ENCODE results near the gene CAMK1D.
"Not testable (repeated sequence)": the region's sequence is repeated elsewhere in the genome, so short reads cannot be mapped to it uniquely, and the experiment has no call there.

Gene CAMK1D

DNA sequence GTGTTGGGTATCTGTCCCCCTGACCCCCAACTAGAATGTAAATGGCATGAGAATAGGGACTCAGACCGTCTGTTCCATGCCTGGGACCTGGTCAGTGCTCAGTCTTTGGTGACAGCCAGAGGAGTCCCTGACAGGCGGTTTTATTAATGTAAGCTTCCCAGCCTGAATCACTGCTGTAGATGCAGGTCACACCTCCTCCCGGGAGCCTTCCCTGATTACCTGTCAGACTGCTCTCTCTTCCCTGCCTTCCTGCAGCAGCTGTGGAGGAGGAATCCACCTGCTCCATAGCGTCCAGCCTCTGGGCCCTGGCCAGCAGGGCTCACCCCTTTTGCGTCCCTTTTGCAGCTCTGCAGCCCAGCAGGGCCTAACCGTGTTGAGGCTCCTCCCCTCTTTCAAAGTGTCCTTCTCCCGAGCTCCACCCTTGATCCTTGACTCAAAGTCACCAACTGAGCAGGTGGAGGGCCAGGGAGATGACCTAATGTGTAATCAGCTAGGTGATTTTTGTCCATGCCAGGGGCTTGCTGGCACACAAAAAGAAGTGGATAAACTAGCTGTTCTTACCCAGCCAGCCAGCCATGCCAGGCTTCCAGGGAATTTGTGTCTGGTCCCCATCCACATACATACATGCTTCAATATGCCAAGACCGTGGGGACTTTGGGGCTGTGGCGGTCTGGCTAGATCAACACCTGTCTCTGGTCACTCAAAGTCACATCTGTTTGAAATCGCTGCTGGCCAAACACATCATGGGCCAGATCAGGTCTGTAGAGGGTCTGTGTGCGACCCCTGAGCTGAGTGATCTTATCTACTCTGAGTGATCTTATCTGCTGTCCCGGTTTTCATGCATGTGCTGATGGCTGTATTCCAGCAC, 457.1 kb downstream of the CAMK1D start:
- no peak for DNase-seq (ENCODE audit: low read depth in 2 of 2, low spot score in 1 of 2)

DNA sequence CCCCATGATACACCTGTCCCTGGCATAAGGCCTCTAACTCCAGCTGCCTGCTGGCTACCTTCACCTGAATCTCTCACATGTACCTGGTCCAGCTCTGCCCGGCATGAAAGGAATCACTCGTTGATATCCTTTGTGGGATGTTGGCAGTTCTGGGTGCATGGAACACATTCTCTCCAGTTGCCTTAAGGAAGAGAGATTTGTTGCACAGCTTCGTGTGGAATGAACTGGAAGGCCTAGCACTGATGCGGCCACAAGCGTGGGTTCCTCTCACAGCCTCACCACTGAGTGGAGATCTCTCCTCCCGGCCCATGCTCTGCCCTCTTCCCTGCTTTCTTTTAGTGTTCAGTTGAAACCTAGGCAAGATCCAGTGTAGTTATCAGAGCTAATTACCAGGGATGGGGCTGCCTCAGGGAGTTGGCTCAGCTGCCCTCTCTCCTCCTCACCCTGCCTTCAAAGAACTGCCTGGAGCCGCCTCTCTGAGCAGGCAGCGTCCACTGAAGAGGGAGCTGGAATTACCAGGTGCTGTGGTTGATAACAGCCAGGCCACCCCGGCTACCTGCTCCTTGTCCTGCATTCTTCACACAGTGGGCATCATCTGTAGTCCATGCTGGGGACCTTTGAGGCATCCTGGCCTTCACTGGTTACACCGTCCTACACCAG, 457.9 kb downstream of the CAMK1D start:
- DNase-seq (ENCODE audit: low read depth in 2 of 2, low spot score in 1 of 2), result no peak

DNA sequence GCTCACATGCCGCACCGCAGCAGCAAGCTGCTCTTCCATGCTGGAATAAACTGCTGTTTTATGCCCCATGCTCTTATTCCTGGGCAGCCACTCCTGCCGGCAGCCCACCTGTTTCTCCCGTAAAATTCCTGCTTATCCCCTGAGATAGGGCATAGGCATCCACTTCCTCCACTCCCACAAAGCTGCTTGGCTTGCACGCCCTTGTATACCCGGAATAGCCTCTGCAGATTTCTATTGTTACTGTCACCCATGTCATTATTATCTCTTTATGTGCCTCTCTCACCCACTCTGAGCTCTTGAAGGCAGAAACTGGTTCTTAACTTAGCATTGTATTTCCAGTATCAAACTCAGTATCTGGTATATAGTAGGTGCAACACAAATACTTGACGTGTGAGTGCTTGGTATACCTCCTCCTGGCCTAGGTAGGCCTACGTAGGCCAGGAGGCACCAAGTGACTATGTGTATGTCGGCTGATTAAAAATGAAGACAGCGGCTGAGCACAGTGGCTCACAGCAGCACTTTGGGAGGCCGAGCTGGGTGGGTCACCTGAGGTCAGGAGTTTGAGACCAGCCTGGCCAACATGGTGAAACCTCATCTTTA, 458.8 kb downstream of the CAMK1D start:
- no peak for DNase-seq (ENCODE audit: low read depth in 2 of 2, low spot score in 1 of 2)

DNA sequence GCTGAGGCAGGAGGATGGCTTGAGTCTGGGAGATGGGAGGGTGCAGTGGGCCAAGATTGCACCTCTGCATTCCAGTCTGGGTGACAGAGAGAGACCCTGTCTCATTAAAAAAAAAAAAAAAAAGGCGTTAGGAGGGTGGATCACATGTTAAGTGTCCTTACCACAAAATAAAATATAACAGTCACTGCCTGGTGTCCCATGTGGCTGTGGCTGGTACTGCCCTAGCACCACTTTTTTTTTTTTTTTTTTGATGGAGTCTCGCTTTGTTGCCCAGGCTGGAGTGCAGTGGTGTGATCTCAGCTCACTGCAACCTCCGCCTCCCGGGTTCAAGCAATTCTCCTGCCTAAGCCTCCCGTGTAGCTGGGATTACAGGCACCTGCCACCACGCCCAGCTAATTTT, 460.7 kb downstream of the CAMK1D start:
- not testable (repeated sequence) for DNase-seq (ENCODE audit: low read depth in 2 of 2, low spot score in 1 of 2)

- DNase-seq (ENCODE audit: low read depth in 2 of 2, low spot score in 1 of 2), result no peak
Measured at GRCh38 chr10:12811826-12812225, 462.5 kb downstream of the CAMK1D start.

- no peak for DNase-seq (ENCODE audit: low read depth in 2 of 2, low spot score in 1 of 2)
Measured at GRCh38 chr10:12812571-12812970, 463.2 kb downstream of the CAMK1D start.

DNA sequence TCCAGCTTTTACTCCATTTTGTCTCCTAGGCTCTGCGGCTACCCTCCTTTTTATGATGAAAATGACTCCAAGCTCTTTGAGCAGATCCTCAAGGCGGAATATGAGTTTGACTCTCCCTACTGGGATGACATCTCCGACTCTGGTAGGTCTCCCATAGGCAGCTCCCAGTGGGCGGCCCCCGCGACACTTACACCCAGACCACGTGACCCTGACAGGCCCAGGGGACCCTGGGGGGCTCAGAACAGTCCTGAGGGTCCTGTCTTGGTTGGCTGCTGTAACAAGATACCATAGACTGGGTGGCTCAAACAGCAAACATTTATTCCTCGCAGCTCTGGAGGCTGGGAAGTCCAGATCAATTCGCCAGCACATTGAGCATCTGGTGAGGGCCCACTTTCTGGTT, 464.8 kb downstream of the CAMK1D start:
- no peak for DNase-seq (ENCODE audit: low read depth in 2 of 2, low spot score in 1 of 2)

DNA sequence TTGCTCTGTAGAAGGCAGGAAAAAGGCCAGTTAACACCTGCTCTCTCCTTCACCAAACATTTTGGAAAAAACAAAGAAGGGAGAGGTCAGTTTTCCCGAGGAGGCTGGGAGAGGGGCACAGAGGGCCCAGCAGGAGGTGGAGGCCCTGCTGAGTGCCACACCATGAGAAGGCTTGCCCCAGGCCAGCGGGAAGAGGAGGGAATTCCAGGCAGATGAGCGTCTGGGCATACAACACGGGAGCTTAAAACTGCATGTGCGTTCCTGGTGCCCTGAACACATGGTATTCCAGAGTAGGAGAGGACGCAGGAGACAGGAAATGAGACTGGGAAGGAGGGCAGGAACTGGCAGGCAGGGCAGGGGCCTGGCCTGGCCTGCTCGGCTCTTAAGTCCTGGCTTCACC, 469.7 kb downstream of the CAMK1D start:
- DNase-seq (ENCODE audit: low read depth in 2 of 2, low spot score in 1 of 2), result no peak

GRCh38 chr10:12819656-12820055, 470.3 kb downstream of the CAMK1D start:
- DNase-seq (ENCODE audit: low read depth in 2 of 2, low spot score in 1 of 2), result no peak

DNA sequence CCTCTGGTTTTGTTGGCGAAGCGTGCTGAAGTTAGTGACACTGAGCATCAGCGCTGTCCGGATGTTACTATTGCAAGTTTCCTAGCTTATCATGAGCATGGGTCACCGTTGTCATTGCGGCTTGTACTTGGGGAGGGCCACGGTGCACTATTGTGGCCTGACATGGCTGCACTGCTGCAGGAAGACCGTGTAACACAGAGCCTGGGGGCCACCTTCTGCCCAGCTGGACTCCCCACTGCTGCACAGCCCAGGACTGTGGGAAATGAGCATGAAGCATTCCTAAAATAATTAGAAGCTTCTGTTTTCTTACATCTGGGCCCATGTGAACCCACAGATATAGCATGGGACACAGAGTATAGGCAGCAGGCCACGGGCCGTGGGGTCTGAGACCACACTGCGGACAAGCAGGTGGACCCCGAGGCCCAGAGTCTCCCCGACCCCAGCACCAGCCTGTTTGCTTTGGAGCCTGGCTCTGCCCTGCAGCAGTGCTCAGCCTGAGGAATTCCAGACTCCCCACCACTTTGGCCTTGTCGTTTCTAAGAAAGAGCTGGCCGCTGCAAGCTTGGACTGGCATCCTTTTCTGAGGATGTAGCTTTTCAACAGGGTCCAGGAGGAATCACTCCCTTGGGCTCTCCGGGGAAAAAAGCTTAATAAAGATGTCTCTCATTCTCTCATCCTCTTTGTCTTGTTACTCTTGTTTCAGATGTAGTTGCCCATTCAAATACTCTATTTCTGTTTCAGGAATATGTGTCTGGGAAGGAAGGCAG, 473.0 kb downstream of the CAMK1D start:
- DNase-seq (ENCODE audit: low read depth in 2 of 2, low spot score in 1 of 2), result no peak

GRCh38 chr10:12822893-12823170, 473.5 kb downstream of the CAMK1D start:
- DNase-seq (ENCODE audit: low read depth in 2 of 2, low spot score in 1 of 2), result no peak

GRCh38 chr10:12823328-12823727, 474.0 kb downstream of the CAMK1D start:
- no peak for DNase-seq (ENCODE audit: low read depth in 2 of 2, low spot score in 1 of 2)

DNA sequence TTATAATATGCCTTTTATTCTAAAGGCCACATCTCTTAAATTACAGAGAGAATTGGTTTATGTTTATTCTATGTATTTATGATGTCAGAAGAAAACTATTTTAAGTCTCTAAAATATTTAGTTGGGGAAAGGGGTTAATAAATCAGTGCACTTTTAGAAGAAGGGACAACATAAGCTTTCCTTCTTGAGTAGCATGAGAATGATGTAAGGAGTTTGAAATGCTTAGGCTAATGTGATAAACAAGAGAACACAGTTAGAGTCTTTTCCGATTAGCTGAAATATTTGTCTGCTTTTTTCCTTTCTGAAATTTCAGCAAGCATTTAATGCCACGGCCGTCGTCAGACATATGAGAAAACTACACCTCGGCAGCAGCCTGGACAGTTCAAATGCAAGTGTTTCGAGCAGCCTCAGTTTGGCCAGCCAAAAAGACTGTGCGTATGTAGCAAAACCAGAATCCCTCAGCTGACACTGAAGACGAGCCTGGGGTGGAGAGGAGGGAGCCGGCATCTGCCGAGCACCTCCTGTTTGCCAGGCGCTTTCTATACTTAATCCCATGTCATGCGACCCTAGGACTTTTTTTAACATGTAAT, 476.0 kb downstream of the CAMK1D start:
- no peak for DNase-seq (ENCODE audit: low read depth in 2 of 2, low spot score in 1 of 2)

- no peak for DNase-seq (ENCODE audit: low read depth in 2 of 2, low spot score in 1 of 2)
Measured at GRCh38 chr10:12826800-12827372, 477.5 kb downstream of the CAMK1D start.

GRCh38 chr10:12828736-12829135, 479.4 kb downstream of the CAMK1D start:
- DNase-seq (ENCODE audit: low read depth in 2 of 2, low spot score in 1 of 2), result no peak

- no peak for DNase-seq (ENCODE audit: low read depth in 2 of 2, low spot score in 1 of 2)
Measured at GRCh38 chr10:12829831-12830390, 480.6 kb downstream of the CAMK1D start.

- no peak for DNase-seq (ENCODE audit: low read depth in 2 of 2, low spot score in 1 of 2)
Measured at GRCh38 chr10:12832096-12832495, 482.7 kb downstream of the CAMK1D start.

- DNase-seq (ENCODE audit: low read depth in 2 of 2, low spot score in 1 of 2), result no peak
Measured at GRCh38 chr10:12833451-12833850, 484.1 kb downstream of the CAMK1D start.

DNA sequence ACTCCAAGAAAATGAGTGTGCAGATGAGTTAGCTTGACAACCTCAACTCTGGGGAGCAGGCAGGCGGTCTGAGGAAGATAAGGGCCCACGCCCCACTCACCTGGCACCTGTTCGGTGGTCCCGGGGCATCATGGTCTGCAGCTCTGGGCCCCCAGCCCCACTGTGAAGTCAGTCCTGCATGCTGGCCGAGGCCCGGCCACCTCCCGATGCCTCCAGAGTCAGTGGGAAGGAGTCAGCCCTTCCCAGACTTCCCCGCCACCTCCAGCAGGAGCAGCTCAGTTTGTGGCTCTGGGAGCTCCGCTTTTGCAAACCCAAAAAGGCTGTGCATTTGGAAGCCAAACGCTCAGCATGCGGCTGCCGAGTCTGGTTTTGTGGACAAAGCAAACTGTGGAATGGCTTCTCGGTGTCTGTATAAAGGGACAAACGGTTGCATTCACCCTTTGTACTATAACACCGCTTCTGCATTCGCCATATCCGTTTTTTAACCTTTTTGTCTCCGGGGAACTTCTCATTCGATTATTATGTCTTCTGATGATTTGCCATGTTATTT, 484.8 kb downstream of the CAMK1D start:
- no peak for DNase-seq (ENCODE audit: low read depth in 2 of 2, low spot score in 1 of 2)

- DNase-seq (ENCODE audit: low read depth in 2 of 2, low spot score in 1 of 2), result no peak
Measured at GRCh38 chr10:12834721-12835120, 485.4 kb downstream of the CAMK1D start.
